Germinal center (tissue), 1 donor: ENCODE results near the gene TBX1.

Source experiments
- DNase-seq: peaks from one replicate; pipeline ENCODE4 v3.0.0; 2012; ENCODE audit warnings: mixed read lengths, low spot score

The TBX1 gene

DNA sequence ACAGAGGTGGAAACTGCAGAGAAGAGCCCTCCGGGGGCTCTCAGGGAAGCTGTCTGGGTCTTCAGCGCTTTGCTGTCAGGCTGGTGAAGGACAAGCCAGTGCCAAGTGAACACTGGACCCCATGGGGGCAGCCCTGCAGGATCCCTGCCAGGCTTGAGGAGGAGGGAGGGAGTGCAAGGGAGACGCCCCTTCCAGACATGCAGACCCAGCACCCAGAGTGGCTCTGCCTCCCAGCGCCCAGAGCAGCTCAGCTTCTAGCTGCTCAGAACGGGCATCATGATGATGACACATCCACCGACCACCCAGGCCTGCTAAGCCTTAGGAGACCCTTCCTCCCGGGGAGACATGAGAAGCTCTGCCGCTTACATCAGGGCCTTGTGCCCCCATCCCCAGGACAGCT lies 39.7 kb downstream of the TBX1 start:
- no peak for DNase-seq

DNA sequence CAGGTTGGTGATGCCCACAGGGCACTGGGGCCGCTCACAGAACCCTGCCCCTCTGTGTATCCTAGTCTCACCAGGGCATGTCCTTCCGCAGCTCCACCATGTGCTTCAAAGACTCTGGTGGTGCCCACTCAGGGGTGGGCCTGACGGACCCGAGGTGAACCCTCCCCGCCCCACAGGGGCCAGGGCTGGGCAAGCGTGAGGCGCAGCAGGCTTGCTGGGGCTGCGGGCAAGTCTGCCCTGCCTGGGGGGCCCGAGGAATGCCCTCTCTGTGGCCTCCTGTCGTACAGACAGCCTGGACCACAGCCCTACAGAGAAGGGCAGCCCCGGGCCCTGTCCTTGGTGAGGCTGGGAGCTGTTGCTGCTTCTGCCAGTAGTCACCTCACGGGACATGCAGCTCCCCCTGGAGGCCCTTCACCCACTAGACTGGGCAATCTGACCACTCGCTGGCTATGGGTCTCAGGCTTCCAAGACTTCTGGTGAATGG lies 40.2 kb downstream of the TBX1 start:
- DNase-seq = no peak

DNA sequence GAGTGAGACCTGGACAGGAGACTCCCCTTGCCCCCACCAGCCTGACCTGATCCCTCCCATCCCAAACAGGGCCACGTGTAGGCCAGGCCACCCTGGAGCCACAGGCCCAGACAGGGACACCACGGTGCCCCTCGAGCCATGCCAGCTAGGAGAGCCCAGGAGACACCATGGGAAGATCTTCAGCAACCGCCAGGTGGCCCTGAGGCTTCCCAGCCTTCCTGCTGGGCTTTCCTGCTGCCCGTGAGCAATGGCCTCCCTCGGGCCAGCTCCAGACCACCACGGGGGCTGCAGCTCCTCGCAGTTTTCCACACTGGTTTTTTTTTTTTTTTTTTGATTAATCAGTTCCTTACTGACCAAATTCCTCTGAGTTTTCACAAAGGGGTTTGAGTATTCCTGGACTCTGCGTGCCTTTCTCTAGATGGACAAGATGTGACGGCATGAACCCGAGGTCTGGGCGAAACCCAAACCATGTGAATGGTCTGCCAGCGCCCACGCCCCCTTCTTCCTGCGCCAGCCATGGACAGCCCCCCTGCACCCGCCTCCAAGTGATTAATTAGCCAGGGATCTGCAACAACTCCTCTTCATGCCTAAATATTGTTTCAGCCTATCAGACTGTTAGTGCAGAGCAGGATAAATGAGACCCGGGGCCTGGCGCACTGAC lies 40.9 kb downstream of the TBX1 start:
- no peak for DNase-seq

DNA sequence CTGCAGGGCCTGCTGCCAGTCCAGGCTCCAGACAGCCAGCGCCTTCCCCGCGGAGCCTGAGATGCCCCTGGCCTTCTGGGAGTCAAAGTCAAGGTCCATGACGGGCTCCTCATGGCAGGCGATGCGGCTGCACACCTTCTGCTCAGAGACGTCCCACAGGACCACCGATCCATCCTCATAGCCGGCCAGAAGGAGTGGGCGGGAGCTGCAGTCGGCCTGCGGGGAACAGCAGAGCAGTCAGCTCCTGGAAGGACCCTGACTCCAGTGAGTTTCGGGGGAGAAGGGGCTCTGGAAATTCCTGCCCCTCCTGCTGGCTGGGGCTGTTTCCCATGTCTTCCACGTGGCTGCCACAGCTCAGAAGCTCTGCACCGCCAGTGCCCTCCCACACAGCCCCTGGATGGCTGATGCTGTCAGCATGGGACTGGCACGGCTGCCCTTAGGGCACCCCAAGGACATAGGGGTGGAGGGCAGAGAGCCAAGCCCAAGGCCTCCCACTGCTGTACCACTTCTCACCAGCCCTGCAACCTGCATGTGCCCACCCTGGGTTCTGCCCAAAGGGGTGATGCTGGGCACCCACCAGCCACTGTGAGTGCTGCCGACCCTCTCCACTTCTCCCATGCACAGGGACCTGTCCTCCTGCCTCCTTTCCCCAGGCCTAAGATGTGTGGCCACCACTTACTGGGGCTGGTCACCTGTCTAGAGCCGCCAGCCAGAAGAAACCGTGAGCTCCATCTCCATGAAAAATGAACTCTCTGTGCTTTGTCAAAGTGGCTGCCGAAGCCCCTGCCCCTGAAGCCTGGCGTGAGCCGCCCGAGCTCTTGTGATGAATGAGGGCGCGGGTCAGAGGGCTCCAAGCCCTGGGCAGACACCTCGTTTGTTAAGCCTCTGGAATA lies 41.7 kb downstream of the TBX1 start:
- DNase-seq = no peak

DNA sequence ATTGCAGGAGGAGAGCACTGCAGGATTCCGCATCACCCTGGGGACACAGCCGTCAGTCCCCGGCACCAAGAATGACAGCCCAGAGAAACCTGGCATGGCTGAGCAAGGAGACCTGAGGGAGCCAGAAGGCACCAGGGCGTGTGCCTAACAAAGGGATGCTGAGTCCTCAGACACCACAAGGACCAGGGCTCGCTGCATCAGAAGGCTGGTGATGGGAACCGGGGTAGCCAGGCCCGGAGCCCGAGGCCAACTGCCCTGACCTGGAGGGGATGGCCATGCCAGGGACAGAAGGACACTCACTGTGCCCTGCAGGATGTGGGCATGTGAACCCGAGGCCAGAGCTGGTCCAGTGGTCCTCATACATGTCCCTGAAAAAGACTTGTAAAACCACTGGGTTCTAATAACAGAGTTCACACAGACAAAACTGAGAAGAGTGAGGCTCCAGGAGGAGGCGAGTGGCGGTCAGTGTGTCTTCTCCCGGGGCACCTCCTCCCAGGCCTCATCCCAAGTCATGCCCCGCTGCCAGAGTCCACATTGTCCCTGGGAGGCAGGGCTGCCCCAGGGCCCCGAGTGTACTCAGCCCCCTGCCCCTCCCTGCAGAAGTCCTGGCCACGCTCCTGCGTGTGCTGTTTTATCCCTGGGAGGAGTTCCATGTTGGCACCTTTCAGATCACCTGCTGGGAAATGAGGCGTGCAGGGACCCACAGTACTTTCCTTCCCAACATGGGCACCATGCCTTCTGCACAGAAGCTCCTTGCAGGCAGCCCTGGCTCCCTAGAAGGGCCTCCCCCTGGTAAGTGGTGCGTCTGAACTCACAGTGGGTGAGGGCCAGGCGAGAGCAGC lies 42.5 kb downstream of the TBX1 start:
- DNase-seq = no peak

DNA sequence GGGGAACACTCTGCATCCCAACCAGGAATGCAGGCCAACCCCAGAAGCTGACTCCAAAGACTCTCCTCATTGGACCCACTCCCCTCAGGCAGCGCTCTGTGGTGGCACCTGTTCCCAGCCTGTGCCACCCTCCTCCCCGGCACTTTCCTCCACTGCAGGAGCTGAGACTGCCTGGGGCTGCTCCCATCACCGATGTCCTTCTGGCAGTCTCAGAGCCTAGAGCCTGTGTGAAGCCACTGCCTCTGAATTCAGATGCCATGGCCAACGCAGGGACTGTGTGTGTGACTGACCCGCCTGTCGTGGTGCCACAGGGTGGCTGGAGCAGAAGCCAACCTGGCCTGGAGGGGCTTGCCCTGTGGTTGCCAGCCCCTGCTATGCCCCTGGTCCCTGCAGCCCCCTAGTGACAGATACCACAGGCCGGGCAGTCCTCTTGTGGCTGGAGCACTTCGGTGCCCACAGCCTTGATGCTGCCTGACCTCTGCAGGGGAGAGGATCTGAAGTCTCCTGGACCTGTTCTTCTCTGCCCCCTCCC lies 43.2 kb downstream of the TBX1 start:
- no peak for DNase-seq

DNA sequence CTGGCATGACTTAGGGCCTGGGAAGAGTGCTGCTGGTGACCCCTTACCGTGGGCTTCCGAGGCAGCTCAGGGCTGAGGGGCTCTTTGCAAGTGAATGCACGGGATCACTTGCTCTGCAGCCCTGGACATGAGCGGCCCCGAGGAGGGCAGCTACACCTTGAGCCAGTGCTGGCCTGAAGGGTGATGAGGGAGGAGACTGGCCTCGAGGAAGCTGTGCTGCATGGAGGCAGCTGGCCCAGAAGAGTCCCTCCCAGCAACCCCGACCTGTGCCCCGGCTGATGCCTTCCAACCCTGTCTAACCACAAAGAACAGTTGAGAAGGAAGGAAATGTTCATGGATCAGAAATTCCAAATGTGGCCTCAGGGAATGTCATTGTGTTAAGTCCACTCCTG lies 45.2 kb downstream of the TBX1 start:
- DNase-seq = no peak

DNA sequence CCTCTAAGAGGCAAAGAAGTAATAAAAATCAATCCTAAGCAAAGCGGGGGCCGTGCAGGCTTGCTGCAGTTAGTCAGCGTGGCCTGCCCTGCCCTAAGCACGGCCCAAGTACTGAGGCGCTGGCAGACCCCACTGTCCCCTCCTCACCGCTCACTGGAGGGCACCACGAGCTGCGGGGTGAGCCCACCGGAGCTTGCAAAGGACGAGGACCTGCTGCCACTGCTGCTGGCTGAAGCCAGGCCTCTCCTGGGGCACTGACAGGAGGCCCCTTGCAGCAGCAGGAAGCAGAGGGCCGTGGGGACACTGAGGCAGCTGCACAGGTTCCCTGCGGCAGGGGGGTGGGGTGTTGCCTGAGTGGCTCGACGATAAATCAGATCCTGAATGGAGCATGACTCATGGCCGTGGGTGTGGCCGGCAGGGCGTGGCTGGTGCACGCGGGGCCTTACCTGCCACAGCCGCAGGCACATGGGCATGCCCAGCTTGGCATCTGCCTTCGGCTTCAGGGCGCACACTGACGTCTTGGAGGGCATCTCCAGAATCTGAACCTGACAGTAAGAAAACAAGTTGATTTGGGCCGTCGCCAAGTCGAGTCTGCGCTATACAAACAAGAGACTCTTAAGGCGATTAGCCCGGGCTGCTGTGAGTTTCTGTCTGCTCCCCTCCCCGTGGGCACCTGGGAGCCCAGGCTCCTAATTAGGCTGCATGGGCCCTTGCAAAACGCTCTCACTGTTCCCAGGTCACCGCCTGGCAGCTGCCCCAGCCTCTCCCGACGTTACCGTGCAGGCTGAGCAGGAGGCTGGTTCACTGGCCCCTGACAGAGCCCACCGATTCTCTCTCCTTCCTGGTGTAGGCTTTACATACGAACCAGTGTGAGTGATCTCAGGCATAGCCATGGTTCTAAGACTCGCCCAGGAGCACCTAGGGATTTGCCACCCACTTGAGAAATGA lies 45.9 kb downstream of the TBX1 start:
- no peak for DNase-seq

DNA sequence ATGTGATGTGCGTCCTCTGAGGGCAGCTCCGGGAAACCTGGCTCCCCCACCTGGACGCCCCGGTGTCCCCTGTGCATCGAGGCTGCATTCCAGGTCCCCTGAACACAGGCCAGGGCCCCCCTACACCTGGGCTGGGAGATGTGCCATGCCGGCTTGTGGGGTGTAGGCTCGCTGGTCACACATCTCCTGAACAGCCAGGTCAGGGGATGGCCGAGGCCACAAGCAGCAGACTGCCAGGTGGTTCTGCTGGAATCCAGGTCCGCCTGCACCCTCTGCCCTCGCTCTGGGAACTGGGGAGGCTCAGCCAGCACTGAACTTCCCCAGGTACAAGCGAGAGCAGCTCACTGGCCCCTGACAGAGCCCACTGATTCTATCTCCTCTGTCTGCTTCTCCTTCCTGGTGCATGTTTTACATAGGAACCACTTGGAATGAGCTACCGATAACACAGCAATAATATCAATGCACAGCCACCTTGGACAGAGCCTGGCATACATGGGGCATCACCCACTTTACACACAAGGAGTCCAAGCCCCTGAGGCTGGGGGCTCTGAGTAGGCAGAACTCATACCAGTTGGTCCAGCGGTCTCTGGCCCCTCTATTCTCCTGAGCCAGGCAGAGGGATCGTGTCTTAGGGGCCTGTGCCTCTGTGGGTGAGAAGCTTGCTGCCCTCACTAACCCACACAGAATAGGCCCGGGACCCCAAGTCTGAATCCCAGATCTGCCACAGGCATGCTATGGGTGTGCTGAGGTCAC lies 46.8 kb downstream of the TBX1 start:
- DNase-seq = no peak

DNA sequence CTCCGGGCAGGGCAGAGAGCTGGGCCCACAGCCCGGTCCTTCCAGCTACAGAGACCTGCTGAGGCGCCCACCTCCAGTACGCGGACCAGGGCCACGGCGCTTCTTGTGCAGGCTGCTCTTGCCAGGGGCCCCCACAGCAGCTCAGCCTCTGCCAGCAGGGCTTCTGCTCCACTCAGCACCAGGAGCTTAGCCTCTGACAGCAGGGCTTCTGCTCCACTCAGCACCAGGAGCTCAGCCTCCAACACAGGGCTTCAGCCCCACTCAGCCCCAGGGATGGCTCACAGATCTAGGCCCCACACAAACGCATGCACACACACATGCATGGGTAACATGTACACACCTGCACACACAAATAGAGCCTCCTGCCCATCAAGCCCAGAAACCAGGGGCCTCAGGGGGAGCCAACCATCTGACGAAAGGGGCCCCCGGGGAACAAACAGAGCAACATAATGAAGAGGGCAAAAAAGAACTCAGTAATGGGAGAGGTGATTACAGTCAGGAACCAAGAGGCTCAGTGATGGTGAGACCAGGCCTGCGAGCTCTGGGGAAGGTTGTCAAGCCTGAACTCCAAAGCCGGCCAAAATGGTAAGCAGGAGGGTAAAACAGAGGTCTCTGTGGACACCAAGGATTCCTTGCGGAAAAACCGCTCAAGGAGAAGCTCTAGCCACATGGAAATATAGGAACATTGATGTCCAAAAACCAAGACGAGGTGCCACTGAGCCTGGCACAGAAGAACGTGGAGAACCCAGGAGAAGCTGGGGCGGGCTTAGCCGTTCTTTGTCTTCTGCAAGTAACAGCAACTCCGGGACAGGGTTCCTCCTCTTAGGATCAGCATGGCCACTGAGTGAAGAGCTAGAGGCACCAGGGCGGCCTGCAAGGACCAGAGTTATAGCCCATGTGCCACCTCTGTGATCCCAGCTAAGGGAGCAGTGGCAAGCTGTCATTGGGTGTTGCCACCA lies 47.6 kb downstream of the TBX1 start:
- no peak for DNase-seq

DNA sequence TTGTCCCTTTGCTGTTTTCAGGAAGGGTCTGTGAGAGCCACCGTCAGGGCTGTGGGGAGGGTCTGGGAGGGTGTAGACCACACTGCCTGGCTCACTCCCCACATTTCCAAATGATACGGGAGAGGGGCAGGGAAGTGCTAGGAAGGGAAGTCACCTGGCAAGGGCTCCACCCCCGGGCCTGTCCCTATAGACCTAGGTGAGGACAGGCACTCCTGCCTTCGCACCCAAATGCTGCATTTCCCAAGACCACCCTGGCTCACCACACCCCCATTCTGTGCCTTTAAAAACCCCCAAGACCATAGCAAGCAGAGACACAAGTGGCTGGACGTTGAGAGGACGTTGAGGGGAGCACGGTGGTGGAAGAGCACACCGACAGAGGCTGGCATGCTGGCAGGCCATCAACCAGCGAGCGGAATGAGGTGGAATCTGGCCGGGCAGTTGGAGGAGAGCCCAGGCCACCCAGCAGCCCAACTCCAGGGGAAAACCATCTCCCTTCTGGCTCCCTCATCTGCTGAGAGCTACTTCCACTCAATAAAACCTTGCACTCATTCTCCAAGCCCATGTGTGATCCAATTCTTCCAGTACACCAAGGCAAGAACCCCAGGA lies 48.4 kb downstream of the TBX1 start:
- DNase-seq = no peak

DNA sequence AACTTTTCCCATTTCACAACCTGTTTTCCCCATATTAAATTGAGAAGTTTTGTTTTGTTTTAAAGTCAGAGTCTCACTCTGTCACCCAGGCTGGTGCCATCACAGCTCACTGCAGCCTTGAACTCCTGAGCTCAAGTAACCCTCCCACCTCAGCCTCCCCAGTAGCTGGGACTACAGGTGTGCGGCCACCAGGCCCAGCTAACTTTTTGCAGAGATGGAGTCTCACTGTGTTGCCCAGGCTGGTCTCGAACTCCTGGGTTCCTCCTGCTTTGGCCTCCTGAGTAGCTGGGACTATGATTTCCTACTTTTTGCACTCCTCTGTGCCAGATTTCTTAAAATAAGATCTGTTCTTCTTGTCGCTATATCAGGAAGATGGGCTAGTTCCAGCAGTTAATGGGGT lies 49.2 kb downstream of the TBX1 start:
- DNase-seq = no peak

DNA sequence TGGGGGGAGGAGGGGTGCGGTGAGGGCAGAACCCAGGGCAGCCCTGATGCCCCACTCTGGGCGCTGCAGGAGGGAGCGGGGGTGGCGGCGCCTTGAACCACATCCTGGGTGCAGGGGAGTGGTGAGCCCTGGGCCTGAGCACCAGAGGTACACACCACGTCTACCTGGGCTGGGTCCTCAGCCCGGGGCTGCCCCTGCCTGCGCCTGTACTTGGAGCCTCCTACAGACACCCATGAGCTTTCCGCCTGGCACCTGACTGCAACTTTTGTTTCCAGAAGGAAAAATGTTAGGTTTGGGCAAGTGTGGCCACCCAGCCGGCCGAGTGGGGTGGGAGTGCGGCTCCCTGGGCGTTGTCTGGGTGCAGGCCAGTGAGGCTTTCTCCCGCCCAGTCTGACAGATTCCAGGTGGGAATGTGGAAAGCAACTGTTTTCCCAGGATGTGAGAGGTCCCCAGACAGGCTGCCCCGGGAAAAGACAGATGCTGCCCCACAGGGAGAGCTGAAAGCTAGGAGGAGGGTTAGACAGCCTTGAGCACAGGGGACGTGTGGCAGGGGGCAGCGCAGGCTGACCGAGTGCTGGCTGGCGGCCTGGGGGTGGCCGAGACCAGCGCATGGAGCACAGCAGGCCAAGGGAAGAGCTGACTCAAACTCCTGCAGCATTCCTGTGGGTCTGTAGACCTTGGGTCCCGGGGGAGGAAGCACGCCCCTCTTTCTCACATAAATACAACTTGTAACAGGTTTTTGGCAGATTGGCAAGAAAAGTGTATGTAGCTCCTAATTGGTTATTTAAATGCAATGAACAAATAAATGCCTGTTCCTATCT lies 50.0 kb downstream of the TBX1 start:
- no peak for DNase-seq

DNA sequence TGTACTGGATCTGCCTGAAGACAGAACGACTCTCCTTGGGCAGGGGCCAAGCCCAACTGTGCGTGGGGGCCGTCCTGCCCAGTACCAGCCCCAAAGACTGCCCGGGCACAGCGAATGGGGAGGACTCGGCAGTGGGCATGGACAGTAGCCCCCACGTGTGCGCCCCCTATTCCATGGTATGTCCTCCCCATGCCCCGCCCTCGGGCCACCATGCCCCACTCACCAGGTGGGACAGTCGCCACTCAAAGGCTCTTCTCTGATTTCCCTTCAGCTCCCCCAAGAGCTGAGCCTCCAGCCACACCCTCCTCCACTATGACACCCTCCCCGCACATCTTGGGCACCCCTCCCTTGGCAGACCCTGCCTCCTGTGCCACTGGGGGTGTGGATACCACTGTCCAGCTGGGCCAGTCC lies 50.6 kb downstream of the TBX1 start:
- DNase-seq = no peak

DNA sequence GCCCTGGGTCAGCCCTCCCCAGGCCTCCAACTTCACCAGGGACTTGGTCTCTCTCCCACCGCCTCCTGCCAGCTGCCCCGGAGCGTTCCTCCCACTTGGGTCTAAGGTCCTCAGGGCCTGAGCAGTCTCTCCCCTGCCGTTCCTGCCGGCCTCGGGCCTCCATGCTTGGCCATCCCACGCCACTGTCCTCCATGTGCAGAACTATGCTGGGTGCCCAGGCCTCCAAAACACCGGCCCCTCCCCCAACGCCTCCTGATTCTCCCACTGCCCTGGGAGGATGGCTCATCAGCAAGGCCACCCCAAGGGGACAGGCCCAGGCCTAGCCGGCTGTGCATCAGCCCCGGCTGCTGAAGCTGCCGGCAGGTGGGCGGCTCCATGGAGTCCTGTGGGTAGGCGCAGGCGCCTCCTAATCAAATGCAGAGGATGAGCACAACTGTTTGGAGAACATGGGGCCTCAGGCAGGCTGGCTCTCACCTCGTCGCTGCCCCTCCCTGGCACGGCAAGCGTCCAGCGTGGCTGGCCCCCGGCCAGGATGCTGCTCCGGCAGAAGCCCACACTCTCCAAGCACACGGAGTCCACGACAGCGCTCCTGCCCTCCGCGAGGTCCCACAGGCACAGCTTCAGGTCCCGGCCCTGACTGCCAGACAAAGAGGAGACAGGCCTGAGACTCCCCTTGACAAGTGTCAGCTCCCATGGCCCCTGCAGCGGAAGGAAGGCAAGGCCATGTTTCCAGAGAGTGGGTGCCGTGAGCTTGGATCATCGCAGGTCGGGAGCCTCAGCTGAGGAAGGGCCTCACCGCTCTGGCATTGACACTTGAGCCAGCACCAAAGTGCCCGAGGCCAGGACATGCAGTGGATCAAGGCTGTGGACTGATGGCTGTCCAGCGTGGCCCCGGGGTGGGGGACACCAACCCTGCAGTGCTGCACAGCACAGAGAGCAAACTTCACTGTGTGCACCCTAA lies 51.5 kb downstream of the TBX1 start:
- no peak for DNase-seq

DNA sequence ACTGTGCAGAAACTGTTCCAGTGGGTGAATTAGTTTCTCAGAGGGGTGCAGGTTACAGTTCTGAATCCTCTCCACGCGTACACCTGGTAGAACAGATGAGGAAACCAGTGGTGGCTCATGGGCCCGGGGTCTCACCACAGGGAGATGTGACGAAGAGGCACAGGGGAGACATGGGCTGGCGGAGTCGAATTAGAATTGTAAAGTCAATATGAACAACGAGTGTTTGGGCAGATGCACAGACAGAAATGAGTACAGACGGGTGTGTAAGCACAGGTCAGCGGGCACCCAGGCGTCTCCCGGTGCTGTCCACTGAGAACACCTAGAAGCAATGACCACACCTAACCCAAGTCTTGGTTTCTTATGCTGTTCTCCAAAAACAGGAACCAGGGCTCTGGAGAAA lies 52.3 kb downstream of the TBX1 start:
- DNase-seq = no peak

DNA sequence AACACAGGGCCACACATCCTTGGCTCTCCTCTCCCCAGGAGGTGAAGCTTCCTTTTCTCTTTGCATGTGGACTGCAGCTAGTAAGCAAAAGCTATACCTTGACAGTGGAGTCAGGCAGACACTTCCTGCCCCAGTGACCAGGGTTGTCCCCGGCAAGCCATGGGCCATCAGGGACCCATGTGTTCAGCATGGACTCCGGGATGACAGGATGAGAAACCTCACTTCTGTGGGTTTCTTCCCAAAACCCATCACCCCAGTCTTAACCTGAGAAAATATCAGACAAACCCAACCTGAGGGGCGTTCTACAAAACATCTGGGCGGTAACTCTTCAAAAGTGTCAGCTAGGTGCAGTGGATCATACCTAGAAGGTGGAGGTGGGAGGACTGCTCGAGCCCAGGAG lies 53.9 kb downstream of the TBX1 start:
- no peak for DNase-seq
